Measurements from ENCODE around the gene ARHGEF5.
"Not testable (repeated sequence)": the region's sequence is repeated elsewhere in the genome, so short reads cannot be mapped to it uniquely, and the experiment has no call there.

- TF ChIP-seq, protein P1, sequence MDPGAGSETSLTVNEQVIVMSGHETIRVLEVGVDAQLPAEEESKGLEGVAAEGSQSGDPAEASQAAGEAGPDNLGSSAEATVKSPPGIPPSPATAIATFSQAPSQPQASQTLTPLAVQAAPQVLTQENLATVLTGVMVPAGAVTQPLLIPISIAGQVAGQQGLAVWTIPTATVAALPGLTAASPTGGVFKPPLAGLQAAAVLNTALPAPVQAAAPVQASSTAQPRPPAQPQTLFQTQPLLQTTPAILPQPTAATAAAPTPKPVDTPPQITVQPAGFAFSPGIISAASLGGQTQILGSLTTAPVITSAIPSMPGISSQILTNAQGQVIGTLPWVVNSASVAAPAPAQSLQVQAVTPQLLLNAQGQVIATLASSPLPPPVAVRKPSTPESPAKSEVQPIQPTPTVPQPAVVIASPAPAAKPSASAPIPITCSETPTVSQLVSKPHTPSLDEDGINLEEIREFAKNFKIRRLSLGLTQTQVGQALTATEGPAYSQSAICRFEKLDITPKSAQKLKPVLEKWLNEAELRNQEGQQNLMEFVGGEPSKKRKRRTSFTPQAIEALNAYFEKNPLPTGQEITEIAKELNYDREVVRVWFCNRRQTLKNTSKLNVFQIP (CRISPR knock-in tag; IDR thresholded peaks at IDR 0.05; ENCODE audit: borderline replicate concordance, low read depth): not testable (repeated sequence)
- TF ChIP-seq GLIS3 (CRISPR knock-in tag; IDR thresholded peaks at IDR 0.05); ZNF70 (CRISPR knock-in tag; IDR thresholded peaks at IDR 0.05); TOX (CRISPR knock-in tag; IDR thresholded peaks at IDR 0.05; ENCODE audit: borderline replicate concordance); ZNF565 (CRISPR knock-in tag; conservative IDR thresholded peaks at IDR 0.05; ENCODE audit: low read depth); ZFP30 (CRISPR knock-in tag; IDR thresholded peaks at IDR 0.05): not testable (repeated sequence)
Observed at GRCh38 chr7:144365523-144365922, 10.3 kb downstream of the ARHGEF5 start.

All from SK-N-SH treated with all-trans-retinoic acid at 6 μM for 48 hours (cell line).